GM12875 (cell line): ENCODE data around the gene BTRC.
"Not testable (repeated sequence)": the region's sequence is repeated elsewhere in the genome, so short reads cannot be mapped to it uniquely, and the experiment has no call there.

Source experiments
- H3K4me3 ChIP-seq: one replicate; pipeline ENCODE4 v1.5.1; 2011; ENCODE audit warnings: low read depth, low read length, control low read depth
- CTCF ChIP-seq: IDR thresholded peaks from 2 replicates; pipeline ENCODE4 v1.5.1; 2011; ENCODE audit warnings: low read depth, mild to moderate bottlenecking, control low read depth, inconsistent platforms, low read length, moderate library complexity, borderline replicate concordance; ENCODE audit not compliant: insufficient read depth

BTRC gene

GRCh38 chr10:101330631-101331225, 23.2 kb upstream of the BTRC start:
- no peak for TF ChIP-seq CTCF
- no peak overlapping the region for H3K4me3 ChIP-seq

DNA sequence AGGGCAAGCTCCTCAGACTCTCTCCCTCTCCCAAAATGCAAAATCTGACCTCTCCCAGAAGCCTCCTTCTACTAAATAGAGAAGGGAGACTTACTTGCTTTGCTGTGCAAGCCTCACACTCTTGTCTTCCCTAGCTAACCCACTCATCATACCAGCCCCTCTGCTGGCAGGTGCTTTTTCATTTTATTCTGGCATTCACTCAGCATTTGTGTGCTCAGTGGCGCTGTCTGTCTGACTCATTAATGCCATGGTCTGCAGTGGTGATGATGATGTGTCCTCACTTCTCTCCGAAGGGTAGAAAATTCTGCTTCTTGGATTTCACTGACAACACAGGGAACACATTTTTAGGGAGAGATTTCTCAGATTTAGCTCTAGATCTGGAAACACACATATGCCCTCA, 22.0 kb upstream of the BTRC start:
- TF ChIP-seq CTCF, result no peak
- no peak overlapping the region for H3K4me3 ChIP-seq

DNA sequence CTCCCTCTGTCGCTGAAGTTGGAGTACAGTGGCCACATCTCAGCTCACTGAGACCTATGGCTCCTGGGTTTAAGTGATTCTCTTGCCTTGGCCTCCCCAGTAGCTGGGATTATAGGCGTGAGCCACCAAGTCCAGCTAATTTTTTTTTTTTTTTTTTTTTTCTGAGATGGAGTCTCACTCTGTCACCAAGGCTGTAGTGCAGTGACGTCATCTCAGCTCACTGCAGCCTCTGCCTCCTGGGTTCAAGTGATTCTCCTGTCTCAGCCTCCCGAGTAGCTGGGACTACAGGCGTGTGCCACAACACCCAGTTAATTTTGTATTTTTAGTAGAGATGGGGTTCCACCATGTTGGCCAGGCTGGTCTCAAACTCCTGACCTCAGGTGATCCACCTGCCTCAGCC, 19.7 kb upstream of the BTRC start:
- H3K4me3 ChIP-seq, result not testable (repeated sequence)

- no peak for TF ChIP-seq CTCF
- no peak overlapping the region for H3K4me3 ChIP-seq
Observed at GRCh38 chr10:101336382-101336781, 17.6 kb upstream of the BTRC start.

GRCh38 chr10:101337836-101338235, 16.1 kb upstream of the BTRC start:
- H3K4me3 ChIP-seq, result no peak overlapping the region
- no peak for TF ChIP-seq CTCF

GRCh38 chr10:101341438-101341837, 12.5 kb upstream of the BTRC start:
- TF ChIP-seq CTCF, result no peak
- H3K4me3 ChIP-seq, result no peak overlapping the region

GRCh38 chr10:101346177-101346576, 7.8 kb upstream of the BTRC start:
- H3K4me3 ChIP-seq, result no peak overlapping the region
- TF ChIP-seq CTCF, result no peak

DNA sequence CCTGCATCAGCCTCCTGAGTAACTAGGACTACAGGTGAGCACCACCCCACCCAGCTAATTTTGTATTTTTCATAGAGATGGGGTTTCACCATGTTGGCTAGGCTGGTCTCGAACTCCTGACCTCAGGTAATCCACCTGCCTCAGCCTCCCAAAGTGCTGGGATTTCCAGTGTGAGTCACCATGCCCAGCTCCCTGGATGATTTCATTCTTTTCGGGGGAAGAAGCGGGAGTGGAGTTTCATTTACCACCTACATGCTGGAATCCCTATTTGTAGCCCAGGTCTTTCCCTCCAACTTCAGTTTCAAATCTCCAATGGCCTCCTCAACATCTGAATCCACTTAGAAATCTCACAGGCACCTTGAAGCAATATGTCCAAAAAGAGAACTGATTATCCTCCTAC, 2.9 kb upstream of the BTRC start:
- TF ChIP-seq CTCF, result no peak
- no peak overlapping the region for H3K4me3 ChIP-seq
